Small intestine (tissue), 7 donors: ENCODE data around the gene RGS6. TPM values are rescaled to one million over a fixed set of nuclear protein-coding genes. Genes with fewer than 3 reads are reported as not detected.
A peak's percentile ranks its signal among the peaks of the same experiment; 100 is the strongest.

Experiments used
- DNase-seq, 2 donors: peaks; one replicate each; pipeline versions ENCODE4 v3.0.0 to v3.0.0-alpha.2; 2013
- FAIRE-seq: peaks from 2 replicates; lab custom pipeline; 2012; peaks lifted over from hg19 to GRCh38; lab: Jason Lieb, UNC
- H3K27ac ChIP-seq, 3 donors: one replicate each; pipeline ENCODE4 v1.5.1; 2013; ENCODE audit warnings: low read length in 2 of 3, mild to moderate bottlenecking in 2 of 3, control low read depth in 1 of 3, inconsistent platforms in 1 of 3, low read depth in 1 of 3, moderate library complexity in 1 of 3
- H3K27me3 ChIP-seq, 3 donors: one replicate each; pipeline ENCODE4 v1.6.1; 2013; ENCODE audit warnings: low read length in 3 of 3, inconsistent platforms in 1 of 3; ENCODE audit not compliant: control insufficient read depth in 3 of 3, insufficient read depth in 3 of 3
- H3K36me3 ChIP-seq, 3 donors: one replicate each; pipeline ENCODE4 v1.6.1; 2013; ENCODE audit warnings: low read length in 3 of 3, inconsistent platforms in 1 of 3, low read depth in 1 of 3, mild to moderate bottlenecking in 1 of 3, moderate library complexity in 1 of 3; ENCODE audit not compliant: control insufficient read depth in 3 of 3, insufficient read depth in 2 of 3
- H3K4me1 ChIP-seq, 3 donors: one replicate each; pipeline ENCODE4 v1.6.1; 2013; ENCODE audit warnings: low read length in 2 of 3, inconsistent platforms in 1 of 3, low read depth in 1 of 3, mild to moderate bottlenecking in 1 of 3, moderate library complexity in 1 of 3; ENCODE audit not compliant: control insufficient read depth in 3 of 3, insufficient read depth in 2 of 3
- H3K4me3 ChIP-seq, 3 donors: one replicate each; pipeline ENCODE4 v1.5.1; 2013; ENCODE audit warnings: low read length in 3 of 3, control low read depth in 1 of 3, inconsistent platforms in 1 of 3, low read depth in 1 of 3, mild to moderate bottlenecking in 1 of 3, moderate library complexity in 1 of 3
- H3K9me3 ChIP-seq, 2 donors: one replicate each; pipeline ENCODE4 v1.6.1; 2013; ENCODE audit warnings: low read depth in 1 of 2, low read length in 1 of 2; ENCODE audit not compliant: control insufficient read depth in 2 of 2, insufficient read depth in 1 of 2
- WGBS, 3 donors: extraction: QIAGEN DNeasy Blood & Tissue Kit; methylation state at CpG; one replicate each; pipeline ENCODE4 v1.1.7; 2013; 5-methylcytosine and 5-hydroxymethylcytosine counted together
- polyA plus RNA-seq, 4 donors: library from polyadenylated mRNA; stranded (reverse) in 3 of 4; unstranded in 1 of 4; fragments of 200-250 nt in 3 of 4; fragments of 120-200 nt in 1 of 4; gene quantifications; one replicate each; pipeline versions ENCODE4 v1.2.1 to v1.2.3, GENCODE V29; 2013
- donor health status: healthy with polysubstance abuse.
- donor health status: control.
- donor health status: control.
- donor health status: Bipolar disorder and iron deficiency.
- donor health status: healthy.

The RGS6 gene
- polyA plus RNA-seq, 4 donors = 0.54 to 2.1 (median 0.58) TPM; not detected in 1

DNA sequence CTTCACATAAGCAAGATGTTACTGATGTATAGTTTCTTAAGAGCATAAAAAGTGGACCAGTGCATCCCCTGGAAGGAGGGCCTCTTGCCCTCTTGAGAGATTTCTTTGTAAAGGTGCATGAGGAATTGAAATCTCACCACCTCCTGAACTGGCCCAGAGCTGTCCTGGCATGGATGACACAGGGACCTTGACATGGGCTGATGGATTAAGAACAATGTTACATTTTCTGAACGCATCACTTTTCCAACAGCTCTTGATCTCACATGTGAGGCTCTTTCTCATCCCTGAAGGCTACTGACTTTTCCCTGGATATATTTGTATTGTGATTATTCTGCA, 360.4 kb downstream of the RGS6 start:
- H3K4me1 ChIP-seq = no peaks in the 10 kb centered on the region
- WGBS, 3 donors = 32 to 40% (median 38%) methylated on average over 1 of the region's 1 CpG
- H3K36me3 ChIP-seq = no peaks in the 10 kb centered on the region
- no peaks in the 10 kb centered on the region for H3K9me3 ChIP-seq
- no peak overlapping the region for H3K27ac ChIP-seq
- H3K4me3 ChIP-seq = no peak overlapping the region
- no peaks in the 10 kb centered on the region for H3K27me3 ChIP-seq
- DNase-seq = no peak
- FAIRE-seq = no peak

- no peaks in the 10 kb centered on the region for H3K27me3 ChIP-seq
- H3K27ac ChIP-seq = no peak overlapping the region
- DNase-seq (no peak), FAIRE-seq (no peak)
- peaks cover 0 to 7% of the 10 kb centered on the region in 2 donors for H3K9me3 ChIP-seq
- 58 to 81% (median 78%) methylated on average over 3 of the region's 3 CpGs for WGBS, 3 donors
- no peak overlapping the region for H3K4me3 ChIP-seq
- H3K4me1 ChIP-seq = no peaks in the 10 kb centered on the region
- H3K36me3 ChIP-seq = no peaks in the 10 kb centered on the region
These were observed 369.1 kb downstream of the RGS6 start for GRCh38 chr14:72301352-72301751.

DNA sequence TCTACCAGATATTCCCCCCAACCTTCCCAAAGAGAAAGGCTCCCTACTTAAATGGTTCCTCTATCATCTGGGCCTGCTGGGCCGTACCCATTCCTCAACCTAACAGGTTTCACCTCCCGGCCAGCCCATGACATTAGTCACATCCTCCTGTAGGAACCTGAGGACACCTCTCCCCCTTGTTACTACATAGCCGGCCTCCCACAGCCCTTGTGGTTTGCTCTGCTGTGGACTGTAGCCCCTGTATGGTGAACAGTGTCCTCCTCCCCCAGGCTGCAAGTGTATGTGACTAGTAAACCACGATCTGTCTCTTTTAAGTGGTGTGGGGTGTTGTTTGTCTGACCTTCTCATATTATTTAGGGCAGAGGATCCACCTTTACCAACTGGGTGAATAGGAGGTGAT, 371.7 kb downstream of the RGS6 start:
- DNase-seq (no peak), FAIRE-seq (no peak)
- Histone ChIP-seq H3K27ac (no peak overlapping the region), H3K9me3 (peaks cover 0 to 7% of the 10 kb centered on the region in 2 donors), H3K4me3 (no peak overlapping the region), H3K27me3 (no peaks in the 10 kb centered on the region), H3K4me1 (no peaks in the 10 kb centered on the region), H3K36me3 (no peaks in the 10 kb centered on the region)
- 69 to 78% (median 76%) methylated on average over 4 of the region's 4 CpGs for WGBS, 3 donors

DNA sequence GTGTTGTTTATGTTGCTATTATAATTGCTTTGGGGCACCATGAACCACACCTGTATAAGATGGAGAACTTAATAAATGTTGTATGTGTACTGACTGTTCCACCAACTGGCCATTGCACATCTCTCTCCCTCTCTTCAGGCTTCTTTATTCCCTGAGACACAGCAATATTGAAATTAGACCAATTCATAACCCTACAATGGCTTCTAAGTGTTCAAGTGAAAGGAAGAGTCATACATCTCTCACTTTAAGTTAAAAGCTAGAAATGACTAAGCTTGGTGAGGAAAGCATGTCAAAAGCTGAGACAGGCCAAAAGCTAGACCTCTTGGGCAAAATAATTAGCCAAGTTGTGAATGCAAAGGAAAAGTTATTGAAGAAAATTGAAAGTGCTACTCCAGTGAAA, 373.3 kb downstream of the RGS6 start:
- H3K27ac ChIP-seq = no peak overlapping the region
- peaks cover 0 to 7% of the 10 kb centered on the region in 2 donors for H3K9me3 ChIP-seq
- no peaks in the 10 kb centered on the region for H3K27me3 ChIP-seq
- no peak overlapping the region for H3K4me3 ChIP-seq
- no peak for DNase-seq
- H3K4me1 ChIP-seq = no peaks in the 10 kb centered on the region
- no peak for FAIRE-seq
- H3K36me3 ChIP-seq = no peaks in the 10 kb centered on the region

GRCh38 chr14:72308967-72309485, 376.8 kb downstream of the RGS6 start:
- Histone ChIP-seq H3K4me1 (no peaks in the 10 kb centered on the region), H3K27ac (no peak overlapping the region), H3K36me3 (no peaks in the 10 kb centered on the region), H3K9me3 (peaks cover 0 to 5% of the 10 kb centered on the region in 2 donors), H3K27me3 (no peaks in the 10 kb centered on the region), H3K4me3 (no peak overlapping the region)
- DNase-seq (no peak), FAIRE-seq (no peak)
- WGBS, 3 donors = 50 to 70% (median 58%) methylated on average over 6 of the region's 6 CpGs

DNA sequence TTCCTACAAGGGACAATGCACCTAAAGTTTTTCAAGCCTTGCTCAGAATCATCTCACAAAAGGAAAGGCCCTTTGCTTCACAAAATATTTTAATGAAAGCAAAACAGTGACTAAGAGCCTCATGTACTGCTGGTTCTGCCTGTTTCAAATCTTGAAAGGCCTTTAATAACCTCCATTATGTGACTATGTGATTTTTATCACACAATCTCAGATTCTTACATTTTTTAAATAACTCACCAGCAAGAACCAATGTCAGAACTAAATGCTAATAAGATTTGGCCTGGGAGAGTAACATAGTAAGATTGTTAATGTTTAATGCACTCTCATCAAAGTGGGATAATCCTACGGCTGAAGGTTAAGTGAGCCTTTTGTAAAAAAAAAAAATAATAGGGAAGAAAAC, 378.9 kb downstream of the RGS6 start:
- Histone ChIP-seq H3K4me1 (no peaks in the 10 kb centered on the region), H3K9me3 (no peaks in the 10 kb centered on the region), H3K36me3 (no peaks in the 10 kb centered on the region), H3K27me3 (no peaks in the 10 kb centered on the region), H3K27ac (no peak overlapping the region), H3K4me3 (no peak overlapping the region)
- FAIRE-seq (no peak), DNase-seq (no peak)
- 76 to 91% (median 81%) methylated on average over 1 of the region's 1 CpG for WGBS, 3 donors

GRCh38 chr14:72311516-72311915, 379.3 kb downstream of the RGS6 start:
- Histone ChIP-seq H3K27ac (no peak overlapping the region), H3K4me1 (no peaks in the 10 kb centered on the region), H3K9me3 (no peaks in the 10 kb centered on the region), H3K36me3 (no peaks in the 10 kb centered on the region), H3K27me3 (no peaks in the 10 kb centered on the region), H3K4me3 (no peak overlapping the region)
- FAIRE-seq (no peak), DNase-seq (no peak)

- Histone ChIP-seq H3K36me3 (no peaks in the 10 kb centered on the region), H3K27me3 (no peaks in the 10 kb centered on the region), H3K4me1 (no peaks in the 10 kb centered on the region), H3K27ac (no peak overlapping the region), H3K9me3 (no peaks in the 10 kb centered on the region), H3K4me3 (no peak overlapping the region)
- 34 to 50% (median 44%) methylated on average over 9 of the region's 9 CpGs for WGBS, 3 donors
- FAIRE-seq = no peak
- DNase-seq = peak in 1 of 2 donors; percentile 17
These were observed 382.7 kb downstream of the RGS6 start for GRCh38 chr14:72314808-72315435.

GRCh38 chr14:72315714-72316113, 383.5 kb downstream of the RGS6 start:
- H3K9me3 ChIP-seq = no peaks in the 10 kb centered on the region
- H3K27ac ChIP-seq = no peak overlapping the region
- DNase-seq = peak in 1 of 2 donors; percentile 6
- no peak overlapping the region for H3K4me3 ChIP-seq
- WGBS, 3 donors = 71 to 88% (median 87%) methylated on average over 1 of the region's 1 CpG
- no peaks in the 10 kb centered on the region for H3K36me3 ChIP-seq
- FAIRE-seq = no peak
- no peaks in the 10 kb centered on the region for H3K27me3 ChIP-seq
- H3K4me1 ChIP-seq = no peaks in the 10 kb centered on the region
